NCI-H1694 (cell line): ENCODE results near the gene BMP10.
A peak's percentile ranks its signal among the peaks of the same experiment; 100 is the strongest.
"Not testable (repeated sequence)": the region's sequence is repeated elsewhere in the genome, so short reads cannot be mapped to it uniquely, and the experiment has no call there.

Experiments used
- DNase-seq: peaks from one replicate; lab custom pipeline; 2025; lab: John Stamatoyannopoulos, UW

The BMP10 gene

DNA sequence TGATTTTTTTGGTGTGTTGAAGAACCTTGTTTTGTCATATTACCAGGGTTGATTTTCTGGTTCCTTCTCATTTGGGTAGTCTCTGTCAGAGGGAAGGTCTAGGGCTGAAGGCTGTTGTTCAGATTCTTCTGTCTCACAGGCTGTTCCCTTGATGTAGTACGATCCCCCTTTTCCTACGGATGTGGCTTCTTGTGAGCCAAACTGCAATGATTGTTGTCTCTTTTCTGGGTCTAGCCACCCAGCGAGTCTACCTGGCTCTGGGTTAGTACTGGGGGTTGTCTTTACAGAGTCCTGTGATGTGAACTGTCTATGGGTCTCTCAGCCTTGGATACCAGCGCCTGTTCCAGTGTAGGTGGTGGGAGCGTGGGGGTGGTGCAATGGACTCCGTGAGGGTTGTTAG is 24.8 kb upstream of the BMP10 start:
- DNase-seq = not testable (repeated sequence)

DNA sequence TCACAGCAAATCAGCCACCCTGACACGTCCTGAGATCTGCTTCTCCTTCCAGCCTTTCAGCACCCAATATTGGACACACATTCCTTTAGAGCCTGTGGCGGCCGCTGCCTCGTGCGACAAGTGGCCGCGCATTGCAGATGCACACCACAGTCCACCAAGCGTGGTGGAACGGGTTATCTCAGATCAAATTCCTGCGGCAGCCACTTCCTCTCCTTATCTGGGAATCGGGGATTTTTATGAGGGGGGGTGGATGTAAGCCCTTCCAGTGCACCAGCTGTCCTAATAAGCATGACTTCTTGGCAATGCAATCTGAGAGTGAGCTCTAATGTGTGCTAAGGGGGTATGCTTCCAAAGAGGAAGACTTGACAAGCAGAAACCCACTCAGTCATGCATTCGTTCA is 18.3 kb upstream of the BMP10 start:
- DNase-seq = no peak

DNA sequence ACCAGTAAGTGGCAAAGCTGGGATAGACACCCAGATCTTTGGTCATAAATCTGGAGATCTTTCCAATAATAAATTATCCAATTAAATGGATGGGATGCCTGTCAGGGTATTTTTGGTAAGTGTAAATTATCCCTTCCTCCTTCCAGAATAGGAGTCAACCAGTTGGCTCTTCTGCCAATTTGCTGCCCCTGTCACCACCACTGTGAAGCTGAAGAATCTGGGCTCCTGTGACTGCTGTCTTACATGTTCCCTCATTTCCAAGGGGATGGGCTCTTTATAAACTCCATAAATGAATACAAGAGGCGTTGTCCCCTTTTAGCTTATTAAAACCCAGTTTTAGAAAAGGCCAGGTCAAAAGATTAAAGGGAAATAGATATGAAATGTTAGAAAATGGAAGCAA is 17.8 kb upstream of the BMP10 start:
- DNase-seq = no peak

DNA sequence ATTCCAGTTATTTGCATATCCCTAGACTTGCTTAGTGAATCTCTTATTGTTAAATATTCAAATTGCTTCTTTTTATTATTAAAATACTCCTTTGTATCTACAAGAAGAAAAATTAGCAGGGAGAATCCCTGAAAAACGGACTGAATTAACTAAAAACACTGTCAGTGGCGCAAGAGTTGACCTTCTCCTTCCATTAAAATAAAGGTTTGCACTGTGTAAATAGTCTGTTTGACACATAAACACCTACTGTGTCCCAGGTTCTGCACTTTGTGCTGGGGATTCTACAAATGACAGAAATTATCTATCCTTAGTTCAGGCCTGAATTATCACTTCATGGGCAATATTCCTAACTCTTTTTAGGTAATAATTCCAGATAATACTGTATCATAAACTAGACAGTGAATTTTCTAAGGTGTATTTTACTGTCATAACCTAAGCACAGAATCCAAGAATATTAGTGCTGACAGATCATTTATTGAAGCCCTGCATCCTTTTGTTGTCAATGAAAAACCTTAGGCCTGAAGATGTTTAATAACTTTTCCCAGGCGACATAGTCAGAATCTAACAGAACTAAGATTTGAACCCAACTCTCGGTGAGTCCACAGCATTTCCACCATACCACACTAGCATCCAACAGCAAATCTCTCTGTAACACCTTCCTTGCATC is 17.0 kb upstream of the BMP10 start:
- DNase-seq = no peak

DNA sequence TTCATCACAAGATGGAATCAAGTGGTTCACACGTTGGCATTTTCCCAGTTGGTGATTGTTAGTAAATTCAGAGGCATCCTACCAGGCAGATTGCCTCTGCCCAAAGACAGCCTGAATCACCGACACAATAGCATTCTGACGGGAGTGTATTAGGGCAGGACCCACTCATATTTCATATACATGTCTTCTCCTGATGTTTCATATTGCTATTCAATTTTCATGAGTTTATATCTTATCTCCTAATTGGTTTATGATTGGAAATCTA is 14.5 kb upstream of the BMP10 start:
- DNase-seq = peak; percentile 50

DNA sequence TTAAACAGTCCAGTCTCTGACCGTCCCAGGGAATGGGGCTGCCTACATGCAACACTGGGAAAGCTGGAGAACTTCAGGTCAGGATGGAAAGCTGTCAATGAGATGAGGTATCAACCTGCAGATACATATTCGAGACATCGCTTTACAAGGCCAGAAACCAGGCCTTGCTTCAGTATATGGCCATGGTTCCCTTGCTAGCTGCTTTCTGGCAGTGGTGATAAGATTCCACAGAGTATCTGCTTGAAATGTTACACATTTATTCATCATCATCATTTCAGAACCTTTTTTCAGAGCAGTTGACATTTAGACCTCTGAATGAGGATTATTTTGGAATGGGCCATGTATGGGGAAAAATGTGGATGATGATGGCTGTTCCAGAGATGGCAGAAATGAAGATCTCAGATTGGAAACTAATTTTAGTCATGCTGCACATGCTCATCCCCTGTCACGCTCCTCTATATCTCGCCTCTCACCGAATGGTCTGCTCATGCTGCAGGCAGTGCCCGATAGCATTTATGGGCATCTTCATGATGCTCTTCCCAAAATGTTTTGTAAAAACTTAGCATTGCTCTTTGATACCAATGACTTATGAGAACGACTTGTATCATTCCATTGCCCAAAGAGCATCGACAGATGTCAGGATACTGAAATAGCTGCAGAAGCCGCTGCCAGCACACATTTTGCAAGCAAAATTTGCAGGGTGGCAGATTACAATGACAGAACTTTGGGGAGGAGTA is 14.0 kb upstream of the BMP10 start:
- no peak for DNase-seq

DNA sequence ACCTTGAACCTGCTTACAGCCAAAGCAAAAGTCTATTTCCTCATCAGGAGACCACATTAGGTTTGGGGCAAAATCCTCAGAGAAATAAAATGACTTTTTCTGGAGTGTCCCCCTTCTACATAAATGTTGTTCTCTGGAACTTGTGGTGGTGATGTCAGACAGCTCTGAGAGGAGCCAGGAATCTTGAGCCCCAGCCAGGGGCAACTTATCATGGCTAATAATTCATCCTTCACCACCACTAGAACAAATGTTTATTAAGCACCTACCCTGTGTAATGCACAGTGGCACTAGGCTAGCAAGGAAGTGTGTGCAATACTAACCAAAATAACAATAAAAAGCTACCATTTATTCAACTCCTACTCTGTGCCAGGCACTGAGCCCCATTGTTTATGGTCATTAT is 9.0 kb upstream of the BMP10 start:
- DNase-seq = no peak

DNA sequence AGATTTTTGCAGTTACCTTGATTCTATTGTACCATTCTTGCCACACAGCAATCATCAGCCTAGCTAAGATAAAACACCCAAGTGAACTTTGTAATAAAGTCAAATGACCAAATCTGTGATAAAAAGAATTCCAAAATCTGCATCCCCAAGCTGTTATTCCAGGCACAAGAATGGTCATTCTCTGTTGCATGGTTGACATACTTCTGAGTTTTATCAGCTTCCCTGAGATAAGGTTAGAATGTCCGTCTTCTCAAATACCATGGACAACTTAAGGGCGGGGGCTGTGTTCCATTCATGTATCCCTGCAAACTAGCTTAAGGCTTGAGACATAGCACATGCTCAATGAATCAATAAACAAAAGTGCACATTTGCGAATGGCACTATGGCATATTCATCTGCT is 8.1 kb upstream of the BMP10 start:
- no peak for DNase-seq

DNA sequence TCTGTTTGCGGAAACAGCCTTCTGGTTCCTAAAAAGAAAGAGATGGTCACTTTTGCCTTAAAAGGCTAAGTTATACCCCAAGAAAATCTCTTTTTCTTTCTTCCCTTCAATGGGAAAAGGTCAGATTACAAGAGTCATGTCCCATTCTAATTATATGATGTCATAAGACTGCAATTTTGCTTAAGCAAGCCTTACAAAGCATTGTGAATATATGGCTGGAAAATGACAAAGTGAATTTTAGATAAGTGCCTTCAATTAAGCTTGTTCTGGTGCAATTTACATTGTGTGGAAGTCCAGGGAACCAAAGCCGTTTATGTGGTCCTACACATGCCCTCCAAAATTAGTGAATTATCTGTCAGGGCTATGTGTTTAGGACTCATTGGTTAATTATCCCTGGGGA is 7.6 kb upstream of the BMP10 start:
- DNase-seq = no peak

DNA sequence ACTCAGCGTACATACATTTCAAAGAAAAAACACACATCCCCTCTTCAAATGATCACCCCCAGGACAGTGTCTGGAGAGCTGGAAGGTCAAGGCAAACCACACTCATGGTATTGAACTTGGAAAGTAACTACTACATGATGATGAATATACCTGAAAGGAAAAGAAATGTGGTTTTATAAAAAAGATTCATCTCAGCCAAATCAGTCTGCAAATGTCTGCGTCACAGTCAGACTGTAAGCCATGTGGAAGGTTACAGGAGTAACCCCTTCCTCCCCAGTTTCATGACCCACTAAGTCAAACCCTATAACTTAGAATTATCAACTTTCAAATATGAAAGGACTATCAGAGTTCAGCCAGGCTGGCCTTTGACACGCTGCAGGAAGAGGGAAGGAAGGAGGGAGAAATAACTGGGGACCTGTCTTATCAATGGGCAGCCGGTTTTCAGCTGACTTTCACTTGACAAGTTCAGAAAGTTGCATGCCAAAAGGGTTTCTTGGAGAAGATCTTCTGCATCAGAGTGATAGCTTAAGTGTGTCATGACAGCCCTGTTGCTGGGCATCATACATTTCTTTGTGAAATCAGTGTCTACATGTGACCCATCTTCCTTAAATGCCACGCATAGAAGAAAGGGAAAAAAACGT is 7.0 kb upstream of the BMP10 start:
- DNase-seq = no peak

DNA sequence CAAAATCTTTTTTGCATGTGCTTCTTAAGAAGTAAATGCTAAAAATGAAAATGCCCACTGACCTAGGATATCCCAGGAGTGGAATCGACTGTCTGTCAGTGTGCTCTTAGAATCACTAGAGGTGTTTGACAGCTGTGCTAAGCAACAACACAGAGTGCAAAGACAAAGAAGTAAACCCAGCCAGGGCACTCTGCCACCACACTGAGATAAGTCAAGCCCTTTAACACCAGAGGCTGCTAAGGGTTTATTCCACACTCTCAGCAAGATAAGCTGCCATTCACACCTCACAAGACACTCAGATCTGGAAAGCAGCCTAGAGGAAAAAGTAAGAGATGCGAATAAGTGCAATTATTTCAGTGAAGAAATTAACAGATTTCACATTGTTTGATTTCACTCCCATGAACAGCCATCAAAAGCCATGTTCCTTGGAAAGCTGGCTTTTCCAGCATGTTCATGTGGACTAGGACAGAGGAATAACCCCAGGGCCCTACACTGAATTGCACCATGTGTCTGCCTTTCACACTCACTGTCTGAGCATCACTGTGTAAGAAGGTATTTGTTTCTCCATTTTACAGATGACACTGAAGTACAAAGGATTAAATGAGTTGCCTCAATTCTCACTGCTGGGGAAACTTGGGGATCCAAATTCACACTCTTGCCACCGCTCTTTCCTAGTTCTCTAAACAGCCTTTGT is 6.0 kb upstream of the BMP10 start:
- DNase-seq = no peak

DNA sequence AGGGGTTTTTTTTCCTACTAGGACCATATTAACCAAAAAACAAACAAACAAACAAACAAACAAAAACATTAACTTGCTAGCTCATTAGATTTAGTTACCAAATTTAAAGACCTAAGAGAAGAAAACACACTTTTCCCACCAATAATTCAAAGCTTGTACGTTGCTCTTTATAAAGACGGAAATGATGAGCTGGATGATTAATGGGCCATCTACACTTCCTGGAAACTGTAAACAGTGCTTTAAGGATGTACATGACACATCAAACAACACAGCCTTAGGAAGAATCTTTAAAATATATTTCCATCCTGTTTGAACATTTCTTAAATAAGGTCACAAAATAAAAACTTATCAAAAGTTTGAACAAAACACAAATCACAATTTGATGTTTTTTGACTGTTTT is 982 bp downstream of the BMP10 start:
- no peak for DNase-seq

DNA sequence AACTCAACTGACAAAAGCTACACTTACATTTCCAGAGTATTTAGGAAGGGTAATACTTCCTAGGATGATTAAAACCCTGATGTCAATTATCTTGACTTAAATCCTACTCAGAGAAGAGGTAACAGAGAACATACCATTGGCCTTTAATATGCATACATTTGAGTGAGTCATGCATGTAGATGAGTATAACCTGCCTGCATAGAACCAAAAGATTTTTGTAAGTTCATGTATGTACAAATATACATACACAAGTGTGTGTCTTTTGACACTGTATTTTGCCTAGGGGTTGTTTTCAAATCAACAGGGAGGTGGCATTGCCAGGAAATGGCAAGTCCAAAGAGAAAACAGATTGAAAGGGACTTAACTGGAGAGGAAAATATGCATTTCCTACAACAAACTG is 6.1 kb downstream of the BMP10 start:
- no peak for DNase-seq

DNA sequence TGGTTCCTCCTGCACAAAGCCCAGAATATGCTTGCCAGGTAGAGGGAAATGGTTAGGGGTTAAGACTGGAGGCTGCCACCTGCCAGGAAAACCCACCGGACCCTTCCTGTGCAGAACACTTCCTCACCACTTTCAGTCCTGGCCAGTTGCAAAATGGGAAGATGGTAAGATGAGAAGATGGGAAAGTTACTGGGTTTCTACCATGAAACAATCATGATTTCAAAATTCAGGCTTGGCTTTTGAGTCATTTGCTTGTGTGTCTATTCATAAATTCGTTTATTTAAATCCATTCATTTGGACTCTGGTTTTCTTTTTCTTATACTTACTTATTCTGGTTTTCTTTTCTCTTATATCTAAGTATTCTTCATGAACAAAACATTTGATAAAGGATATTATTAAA is 7.2 kb downstream of the BMP10 start:
- DNase-seq = no peak

DNA sequence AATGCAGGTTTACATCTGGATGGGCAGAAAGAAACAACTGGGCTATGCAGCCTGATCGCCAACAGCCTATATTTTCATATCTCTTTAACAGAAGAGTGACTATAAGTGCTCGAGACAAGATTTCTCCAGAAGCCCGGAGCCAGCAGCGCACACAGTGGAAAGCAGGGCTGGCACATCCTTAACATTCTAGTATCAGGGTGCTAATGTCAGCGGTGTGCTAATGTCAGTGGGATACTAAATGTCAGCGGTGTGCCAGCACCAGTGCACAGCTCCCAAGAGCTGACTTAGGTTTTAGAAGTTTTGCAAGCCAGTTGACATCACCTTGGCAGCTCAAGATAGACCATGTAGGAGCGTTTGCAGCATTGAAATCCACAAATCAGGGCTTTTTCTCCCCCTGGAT is 8.3 kb downstream of the BMP10 start:
- DNase-seq = no peak

DNA sequence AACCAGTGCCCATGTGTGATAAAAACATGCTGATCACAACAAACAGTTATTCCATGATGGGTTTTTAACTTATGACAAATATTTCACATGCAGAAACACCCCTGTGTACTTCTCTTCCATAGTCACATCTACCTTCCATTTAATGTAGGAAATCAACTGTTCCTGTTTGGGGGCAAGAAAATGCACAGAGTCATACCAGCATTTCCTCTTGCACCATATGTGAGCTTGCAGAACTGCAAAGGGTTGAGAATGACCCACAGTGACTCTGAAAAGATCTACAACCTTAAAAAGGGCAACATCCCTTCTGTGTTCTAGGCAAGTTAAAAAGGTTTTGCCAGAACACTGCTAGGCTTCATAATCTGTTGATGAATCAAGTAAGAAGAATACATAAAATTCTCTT is 9.9 kb downstream of the BMP10 start:
- no peak for DNase-seq

DNA sequence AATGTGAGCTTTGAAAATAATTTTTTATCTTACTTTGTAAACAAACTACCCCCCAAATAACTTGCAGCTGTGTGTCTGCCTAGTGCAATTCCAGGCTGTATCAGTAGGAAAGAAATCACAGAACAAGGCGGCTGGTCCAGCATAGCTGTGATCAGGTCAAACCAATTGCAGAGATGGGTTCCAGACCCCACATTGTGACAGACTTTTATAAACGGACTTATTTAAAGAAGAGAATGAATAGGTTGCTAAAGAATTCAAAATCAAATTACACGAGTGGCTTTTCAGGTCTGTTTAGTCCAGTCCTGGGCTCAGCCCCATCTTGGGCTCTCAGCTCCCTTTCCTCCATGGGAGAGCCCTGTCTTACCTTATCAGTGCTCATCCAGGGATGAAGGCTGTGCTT is 11.1 kb downstream of the BMP10 start:
- DNase-seq = no peak

DNA sequence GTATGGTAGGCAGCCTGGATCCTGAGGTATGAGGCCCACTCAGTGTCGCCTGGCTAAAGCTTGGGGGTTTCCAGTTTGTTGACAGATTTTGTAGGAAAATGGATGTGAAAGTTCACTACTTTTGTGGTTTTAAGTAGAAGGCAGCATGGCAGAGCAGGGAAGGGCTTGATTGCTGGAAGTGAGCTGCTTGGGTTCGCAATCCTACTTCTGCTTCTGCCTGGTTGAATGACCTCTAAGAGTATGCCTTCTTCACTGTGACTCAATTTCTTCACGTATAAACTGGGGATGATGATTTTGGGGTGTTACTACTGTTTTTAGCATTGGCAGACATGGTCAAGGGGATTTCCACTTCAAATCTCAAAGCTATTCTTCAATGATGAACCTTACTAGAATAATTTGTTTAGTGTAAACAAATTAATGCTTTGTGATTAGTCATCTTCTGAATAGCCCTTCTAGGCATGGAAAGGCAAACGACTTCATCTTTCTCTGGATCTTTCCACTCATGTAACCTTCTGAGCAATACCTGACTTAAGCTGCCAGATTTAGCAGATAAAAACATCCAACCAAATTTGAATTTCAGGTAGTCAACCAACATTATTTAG is 13.2 kb downstream of the BMP10 start:
- no peak for DNase-seq

DNA sequence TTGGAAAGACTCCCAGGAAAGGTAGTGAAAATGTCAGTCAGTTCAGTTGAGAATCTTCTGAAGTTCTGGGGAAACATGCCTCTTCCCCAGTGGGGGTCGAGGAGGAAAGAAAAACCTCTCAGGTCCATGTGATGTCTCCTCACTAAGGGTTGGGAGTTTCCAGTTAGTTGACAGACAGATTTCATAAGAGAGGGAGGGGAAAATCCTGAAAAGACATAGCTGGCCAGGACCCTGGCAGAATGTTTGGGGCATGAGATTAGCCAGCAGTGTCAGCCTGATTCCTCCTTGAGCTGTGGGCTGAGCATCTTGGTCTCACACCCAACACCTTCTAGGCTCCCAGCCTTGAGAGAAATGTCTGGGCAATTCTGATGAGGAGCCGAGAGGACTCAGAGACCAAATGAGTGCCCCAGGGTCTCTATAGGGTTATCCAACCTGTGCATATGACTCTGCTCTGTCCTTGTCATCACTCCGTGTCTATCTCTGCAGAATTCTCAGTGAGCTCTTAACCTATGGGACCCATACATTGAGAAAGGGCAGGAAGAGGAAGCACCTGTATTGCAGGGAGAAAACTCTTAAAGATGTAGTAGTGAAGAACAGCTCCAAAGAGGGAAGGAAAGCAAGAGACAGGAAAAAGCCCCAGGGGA is 13.9 kb downstream of the BMP10 start:
- no peak for DNase-seq

DNA sequence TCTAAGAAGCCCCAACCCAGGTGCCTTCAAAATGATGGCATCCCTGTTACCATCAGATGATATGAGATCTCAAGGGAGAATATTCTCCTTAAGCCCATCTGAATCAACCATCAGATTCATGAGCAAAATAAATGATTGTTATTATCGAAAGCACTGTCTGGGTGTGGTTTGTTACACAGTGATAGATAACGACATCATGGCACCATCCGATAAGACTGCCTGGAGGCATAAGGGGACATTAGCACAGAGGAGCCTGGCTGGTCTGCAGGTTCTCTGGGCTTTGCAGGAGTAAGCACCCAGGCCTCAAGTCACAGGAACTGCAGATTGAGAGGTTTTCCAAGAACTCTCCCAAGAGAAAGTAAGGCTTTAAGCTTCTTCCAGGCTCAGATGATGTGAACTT is 15.6 kb downstream of the BMP10 start:
- DNase-seq = no peak

DNA sequence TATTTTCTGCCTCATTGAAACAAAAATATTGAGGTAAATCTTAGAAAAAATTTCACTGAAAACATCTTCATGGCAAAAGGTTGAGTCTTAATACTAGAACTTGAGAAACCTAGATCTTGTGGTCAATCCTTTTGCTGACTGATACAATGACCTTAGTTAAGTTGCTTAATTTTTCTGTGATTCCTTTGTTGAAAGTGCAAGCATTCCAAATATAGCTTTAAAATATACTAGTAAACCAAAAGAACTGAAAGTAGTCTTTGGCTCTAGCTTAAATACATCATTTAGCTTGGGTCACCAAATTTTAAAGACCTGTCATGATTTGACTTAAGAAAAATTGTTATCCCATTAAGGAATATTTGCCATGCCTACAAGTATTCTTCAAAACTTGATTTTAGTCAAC is 16.7 kb downstream of the BMP10 start:
- DNase-seq = no peak

DNA sequence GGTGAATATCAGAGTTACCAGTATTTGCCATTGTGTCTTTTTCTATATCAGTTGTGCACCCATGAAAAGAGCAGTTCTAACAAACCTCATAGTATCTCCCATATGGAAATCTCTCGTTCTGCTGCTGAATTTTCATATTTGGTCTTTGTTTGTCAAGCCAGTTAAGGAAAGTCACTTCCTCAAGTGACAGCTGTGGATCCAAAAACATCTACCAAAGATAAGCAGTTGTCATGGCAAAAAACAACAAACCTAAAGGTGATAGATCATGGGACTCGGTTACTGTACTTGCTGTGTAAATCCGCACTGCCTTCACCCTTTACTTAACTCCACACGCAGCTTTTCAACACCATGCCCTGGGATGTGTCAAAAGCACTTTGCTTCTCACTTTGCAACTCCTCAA is 17.3 kb downstream of the BMP10 start:
- no peak for DNase-seq
